Activated CD4-positive, CD25-positive, alpha-beta regulatory T cell treated with anti-CD3 and anti-CD28 coated beads, Interleukin-2, amount 50 U/mL, for 72 hours (primary cell): Measurements from ENCODE around the gene METTL25.

ENCODE experiments used
- DNase-seq: peaks from one replicate; pipeline ENCODE4 v3.0.0; 2021

METTL25 gene

DNA sequence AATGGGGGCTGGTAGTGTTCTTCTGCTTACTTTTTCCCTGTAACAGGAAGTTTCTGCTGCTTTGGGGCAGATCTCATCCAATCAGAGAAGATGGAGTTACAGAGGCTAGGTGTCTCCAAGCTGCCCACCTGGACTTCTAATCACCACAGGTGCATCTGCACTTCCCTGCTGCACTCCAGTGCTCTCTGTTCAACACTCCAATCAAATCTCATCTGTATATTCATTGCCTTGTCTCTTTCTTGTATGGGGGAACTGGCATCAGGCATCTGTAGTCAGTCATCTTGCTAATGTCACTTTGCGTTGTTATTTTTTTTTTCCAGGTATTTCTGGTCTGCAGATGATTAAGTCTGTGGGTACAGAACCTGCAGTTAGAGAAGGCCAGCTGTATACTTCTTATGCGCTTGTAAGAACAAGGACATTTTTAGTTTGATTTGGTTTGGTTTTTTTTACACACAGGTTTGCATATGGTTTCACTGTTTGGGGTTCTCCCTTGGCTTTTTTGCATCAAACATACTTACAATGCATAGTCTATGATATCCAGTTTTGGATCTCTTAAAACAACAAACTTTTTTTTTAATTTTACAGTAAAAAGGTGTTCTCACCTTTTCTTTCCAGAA is 116.0 kb downstream of the METTL25 start:
- no peak for DNase-seq

DNA sequence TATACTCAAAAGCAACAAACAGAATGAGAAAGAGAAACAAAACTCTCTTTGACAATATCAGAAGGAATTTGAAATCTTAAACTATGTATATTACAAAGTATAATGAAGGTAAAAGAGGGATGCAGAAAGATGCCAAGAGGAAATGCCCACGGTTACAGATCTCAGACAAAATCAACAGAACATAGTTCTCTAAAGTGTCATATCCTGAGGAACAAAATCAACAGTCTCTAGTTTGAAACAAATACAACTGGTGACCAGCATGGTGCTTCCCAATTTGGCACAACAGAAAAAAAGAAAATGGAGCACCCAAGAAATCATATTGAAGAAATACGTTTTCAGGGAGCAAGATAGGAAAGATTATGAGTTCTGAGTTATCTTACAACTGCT is 116.5 kb downstream of the METTL25 start:
- no peak for DNase-seq

GRCh38 chr12:82475211-82475610 is 116.9 kb downstream of the METTL25 start:
- DNase-seq: no peak

DNA sequence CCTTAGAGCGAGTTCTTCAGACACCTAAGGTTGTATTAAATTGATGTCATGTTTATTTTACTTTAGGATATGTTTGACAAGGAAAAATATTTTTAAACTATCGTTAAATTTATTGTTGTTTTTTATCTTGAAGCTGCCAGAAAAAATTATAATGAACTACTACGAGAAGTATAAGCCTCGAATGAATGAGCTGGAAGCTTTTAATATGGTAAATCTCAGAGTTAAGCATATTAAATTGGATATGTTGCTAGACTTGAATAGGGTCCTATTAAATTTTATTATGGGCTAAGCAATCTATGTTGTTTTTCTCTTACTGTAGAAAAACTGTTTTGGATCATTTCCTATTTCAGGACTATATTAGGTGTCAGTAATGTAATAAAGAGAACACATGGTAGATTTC is 118.2 kb downstream of the METTL25 start:
- no peak for DNase-seq

DNA sequence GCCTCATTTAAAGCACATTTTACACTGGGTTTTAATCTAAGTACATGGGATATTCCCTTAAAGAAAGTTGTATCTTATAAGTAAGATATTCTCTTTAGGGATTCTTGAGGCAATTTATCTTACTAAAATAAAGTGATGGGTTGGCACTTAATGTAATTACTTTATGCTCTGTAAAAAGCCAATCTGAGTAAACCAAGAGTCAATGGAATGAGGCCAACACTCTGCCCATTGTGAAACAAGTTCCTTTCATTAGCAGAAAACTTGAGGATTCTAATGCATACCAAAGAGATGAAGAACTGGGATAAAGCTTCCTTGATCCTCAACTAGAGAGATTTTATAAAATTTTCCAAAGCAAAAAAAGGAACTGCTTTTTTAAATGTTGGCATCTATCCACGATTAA is 121.2 kb downstream of the METTL25 start:
- no peak for DNase-seq

DNA sequence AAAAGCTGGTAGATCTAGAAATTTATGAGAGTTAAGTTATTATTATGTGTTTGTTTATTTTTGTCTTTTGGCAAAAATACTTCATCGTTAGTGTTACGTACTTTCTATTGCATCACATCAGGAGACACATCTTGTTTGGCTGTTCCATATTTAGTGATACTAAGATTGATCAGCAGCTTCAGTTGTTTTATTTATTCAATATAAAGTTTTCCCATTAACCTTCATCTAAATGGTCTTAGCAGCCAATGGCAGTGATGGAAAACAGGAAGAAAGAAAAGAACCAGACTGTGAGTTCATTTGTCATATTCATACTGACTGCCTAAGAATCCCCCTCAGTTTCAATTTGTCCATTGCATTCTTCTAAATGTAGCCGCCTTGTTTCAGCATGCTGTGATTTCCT is 122.3 kb downstream of the METTL25 start:
- DNase-seq: no peak

GRCh38 chr12:82481954-82482353 is 123.6 kb downstream of the METTL25 start:
- no peak for DNase-seq

DNA sequence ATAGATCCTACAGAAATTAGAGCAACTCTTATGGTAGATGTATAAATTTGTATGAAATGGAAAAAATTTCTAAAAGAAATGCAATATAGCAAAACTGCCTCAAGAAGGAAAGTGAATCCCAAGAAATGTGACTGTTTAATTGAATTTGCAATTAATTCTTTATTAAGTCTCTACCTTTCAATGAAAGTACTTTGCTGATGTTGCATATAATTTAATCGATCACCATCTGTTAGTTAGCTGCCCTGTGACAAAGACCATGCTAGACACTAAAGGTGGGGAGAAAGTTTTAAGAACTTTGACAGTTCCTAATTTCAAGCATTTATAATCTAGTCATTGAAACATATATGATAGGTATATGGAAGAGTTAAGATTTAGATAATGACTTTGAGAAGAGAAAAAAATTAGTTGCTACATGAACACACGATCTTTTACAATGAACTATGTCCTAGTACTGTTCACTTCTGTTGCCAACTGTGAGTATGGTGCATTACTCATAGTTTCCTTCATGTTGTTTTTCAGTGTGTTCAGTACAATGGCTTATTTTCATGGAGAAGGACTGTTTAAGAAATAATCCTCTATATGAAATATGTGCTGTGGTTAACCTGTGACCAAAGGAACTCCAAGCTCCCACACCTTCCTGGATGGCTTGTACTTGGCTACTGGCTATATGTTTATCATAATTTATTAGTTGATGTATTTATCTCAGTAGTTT is 128.4 kb downstream of the METTL25 start:
- no peak for DNase-seq

DNA sequence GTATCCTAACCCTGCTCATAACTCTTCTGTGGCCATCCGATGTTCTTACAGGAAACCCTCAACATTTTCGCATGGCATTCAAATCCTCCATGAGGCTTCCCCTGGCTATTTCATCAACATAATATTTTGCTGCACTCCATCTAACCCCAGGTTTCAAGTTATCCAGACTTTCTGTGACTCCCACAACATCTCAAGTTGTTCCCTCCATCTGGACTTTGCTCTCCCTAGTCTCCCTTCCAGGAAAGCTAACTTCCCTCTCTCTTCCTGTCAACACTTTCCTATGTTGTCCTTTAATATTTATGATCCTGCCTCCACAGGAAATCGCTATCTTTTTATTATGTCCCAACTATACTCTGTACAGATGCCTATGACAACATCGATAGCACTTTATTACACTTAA is 146.1 kb downstream of the METTL25 start:
- no peak for DNase-seq

DNA sequence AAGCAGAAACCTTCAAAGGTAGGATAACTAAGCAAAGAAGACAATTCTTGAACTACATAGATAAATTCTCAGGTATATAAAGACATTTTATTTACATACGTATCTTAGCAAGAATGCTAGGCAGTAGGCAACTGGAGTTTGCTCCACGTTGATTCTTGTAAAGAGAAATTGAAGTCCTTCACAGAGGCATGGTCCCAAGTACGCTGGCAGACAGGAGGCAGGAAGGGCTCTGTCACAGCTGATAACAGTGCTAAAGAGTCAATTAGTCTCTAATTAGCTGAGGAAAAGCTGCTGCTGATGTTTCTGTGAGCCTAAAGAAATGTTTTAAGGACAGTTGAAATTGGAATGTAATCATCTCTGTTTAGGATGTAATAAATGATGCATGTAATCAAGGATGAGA is 146.8 kb downstream of the METTL25 start:
- no peak for DNase-seq

DNA sequence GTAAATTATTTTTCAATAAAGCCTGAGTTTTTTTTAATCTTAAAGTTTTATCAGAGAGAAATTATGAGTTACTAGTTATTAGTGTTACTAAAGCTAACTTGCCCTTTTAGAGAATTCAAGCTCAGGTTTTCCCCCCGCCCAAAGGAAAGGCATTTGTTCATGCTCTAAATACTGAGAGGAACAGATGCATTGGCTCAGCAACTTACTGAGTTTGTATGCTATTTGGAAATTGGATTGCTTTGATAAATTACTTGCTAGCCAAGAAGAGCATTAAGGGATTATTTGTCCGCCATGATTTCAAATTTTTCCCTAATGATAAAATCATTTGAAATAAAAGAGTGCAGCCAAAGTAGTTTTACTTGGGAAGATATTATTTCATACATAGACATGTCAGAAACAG is 149.4 kb downstream of the METTL25 start:
- no peak for DNase-seq

GRCh38 chr12:82510386-82510785 is 152.1 kb downstream of the METTL25 start:
- no peak for DNase-seq

GRCh38 chr12:82514880-82515279 is 156.6 kb downstream of the METTL25 start:
- no peak for DNase-seq

GRCh38 chr12:82515652-82516051 is 157.3 kb downstream of the METTL25 start:
- no peak for DNase-seq

DNA sequence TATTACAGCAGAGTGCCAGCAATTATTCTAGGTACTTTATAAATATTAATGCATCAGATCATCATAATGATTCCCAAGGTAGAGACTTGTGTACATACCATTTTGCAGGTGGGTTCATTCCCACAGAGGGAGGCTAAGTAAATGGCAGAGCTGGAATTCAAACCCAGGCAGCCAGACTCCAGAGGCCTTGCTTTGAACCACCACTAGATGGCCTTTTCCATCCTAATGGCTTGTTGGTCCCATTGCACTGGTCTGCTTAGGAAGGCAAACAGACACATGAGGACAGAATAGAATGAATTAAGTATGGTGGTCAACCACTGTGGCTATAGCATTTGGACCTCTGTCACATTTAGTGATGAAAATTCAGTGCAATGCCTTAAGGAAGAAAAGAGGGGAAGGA is 158.7 kb downstream of the METTL25 start:
- no peak for DNase-seq

DNA sequence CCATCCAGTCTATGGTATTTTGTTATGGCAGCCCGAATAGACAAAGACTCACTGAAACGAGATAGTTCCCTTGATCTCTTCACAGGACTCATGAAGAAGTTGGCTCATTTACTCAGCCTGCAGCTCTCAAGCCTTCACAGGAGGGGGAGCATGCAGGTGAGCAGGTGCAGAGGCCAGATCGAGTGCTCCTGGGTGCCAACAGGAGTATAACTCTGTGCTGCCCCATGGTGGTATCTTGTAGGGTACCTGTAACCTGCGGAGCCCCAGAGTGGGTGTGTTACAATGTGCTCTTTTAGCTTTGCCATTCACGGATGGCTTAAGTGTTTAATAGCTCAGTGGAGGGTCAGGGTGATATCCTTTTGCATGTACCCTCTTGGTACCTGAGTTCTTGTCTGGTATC is 159.5 kb downstream of the METTL25 start:
- DNase-seq: no peak

DNA sequence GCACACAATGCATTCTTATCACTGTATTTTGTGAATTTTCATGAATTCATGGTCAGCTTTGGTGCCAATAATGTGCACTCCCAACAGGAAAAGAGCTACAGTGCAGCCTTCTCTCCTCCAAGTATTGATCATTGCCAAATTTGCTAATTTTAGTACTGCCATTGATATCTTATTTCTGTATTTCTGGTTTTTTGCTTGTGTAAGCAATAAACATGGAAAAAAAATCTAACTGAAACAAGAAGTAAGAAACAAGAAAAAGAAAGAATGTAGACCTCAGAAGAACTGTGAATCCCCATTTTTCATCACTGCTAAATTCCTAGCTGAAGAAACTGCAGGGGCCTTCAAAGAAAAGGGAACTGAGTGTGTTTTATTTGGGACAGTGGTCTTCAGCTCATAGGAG is 161.2 kb downstream of the METTL25 start:
- no peak for DNase-seq

GRCh38 chr12:82522285-82522684 is 164.0 kb downstream of the METTL25 start:
- no peak for DNase-seq

GRCh38 chr12:82522762-82523161 is 164.4 kb downstream of the METTL25 start:
- DNase-seq: no peak

DNA sequence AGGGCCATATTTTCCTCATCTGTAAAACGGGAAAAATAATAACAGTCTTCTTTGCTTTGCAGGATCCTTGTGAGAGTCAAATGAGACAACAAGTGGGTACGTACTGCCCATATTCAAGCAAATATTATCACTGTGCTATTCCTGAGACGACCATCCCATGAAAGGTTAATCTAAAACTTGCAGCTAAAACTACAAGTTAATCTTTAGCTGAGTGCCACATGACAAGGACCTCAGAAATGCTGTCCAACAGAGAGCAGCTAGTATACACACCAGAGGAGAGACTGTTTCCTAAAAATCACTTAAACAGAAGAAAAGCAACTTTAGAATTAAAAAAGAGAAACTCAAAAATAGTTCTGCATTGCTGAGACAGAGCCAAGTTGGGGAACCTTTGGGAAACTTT is 165.7 kb downstream of the METTL25 start:
- DNase-seq: no peak

DNA sequence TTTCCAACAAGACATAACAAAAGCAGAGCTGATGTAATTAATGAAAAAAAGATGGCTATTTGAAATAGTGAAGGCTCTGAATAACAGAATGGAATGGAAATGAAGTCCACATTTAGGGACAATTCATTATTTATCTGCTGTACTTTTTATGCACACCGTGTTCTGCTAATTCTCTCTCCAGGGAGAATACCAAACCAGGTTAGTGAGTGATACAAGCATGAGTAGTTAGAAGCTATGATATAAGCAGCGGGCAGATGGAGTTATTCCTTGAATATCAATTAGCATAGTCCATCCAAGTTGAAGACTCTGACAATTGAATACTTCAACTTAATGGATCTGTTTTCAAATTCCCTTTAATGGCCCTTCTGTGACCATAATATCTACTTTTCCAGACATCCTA is 166.3 kb downstream of the METTL25 start:
- DNase-seq: no peak

DNA sequence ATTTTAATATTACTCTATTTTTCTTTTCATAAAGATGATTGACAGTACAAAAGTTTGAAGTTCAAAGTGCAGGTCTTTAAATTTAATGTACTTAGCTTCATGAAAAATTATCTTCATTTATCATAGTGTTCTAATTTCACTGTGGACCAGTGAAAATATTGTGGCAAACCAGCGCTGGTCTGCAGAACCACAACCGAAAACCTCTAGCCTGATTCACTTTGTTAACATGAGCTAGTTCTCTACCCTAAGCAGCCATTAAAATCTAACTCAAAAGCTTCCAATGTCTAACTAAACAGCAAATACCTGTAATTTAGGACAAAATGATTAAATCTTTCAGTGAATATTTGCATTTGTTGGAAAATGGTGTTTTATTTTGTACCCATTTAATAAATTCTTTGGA is 167.3 kb downstream of the METTL25 start:
- no peak for DNase-seq

- DNase-seq: no peak
These were observed 168.9 kb downstream of the METTL25 start for GRCh38 chr12:82527165-82527780.
